IPS-18c (cell line): ENCODE data around the gene FIBP.
"Not testable (repeated sequence)": the region's sequence is repeated elsewhere in the genome, so short reads cannot be mapped to it uniquely, and the experiment has no call there.

Source experiments
- H3K4me3 ChIP-seq: 2 replicates; pipeline ENCODE4 v1.7.0; 2013; ENCODE audit warnings: low read depth, mild to moderate bottlenecking, low read length, moderate library complexity; ENCODE audit not compliant: insufficient read depth
- H3K9me3 ChIP-seq: one replicate; pipeline ENCODE4 v1.6.1; 2013; ENCODE audit warnings: mild to moderate bottlenecking, low read length, moderate library complexity; ENCODE audit not compliant: control insufficient read depth, insufficient read depth

The FIBP gene

DNA sequence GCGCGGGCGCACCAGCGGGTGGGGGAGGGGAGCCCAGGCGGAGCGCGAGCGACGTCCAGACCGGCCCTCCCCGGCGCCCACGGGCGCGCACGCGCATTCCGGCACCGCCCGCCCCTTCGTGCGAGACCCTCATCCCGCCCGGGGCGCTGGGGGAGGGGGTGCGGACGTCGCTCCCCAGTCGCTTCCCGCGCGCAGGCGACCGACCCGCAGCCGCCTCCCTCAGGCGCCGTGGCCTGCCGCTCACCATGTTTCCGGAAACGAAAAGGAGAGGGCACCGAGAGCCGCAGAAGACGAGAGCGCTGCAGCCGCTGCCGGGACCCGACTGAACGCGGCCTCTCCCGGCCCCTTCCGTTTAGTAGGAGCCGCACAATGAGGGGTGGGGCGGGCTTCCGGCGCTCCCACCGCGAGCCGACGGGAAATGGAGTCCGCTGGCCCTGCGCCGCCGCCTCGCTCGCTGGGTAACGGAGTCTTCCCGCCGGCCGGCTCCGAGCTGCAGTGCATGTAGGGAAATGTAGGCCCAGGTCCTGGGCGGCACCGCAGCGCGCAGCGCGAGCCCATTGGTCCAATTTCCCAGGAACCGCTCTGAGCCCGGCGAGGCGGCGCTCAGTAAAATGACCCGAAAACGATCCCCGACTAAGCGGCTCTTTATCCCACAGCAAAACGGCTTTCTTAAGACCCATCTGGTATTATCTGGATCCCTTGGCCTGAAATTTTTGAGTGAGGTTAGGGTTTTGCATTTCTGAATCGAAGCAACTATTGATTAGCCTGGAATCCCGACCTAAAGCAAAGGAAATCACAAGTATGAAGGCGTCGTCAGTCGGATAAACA is 30.2 kb downstream of the FIBP start, which contains the start of gene CFL1:
CFL1 (minus strand) TSS at position 328 of the 828 bp plus-strand sequence; CDS start at position 247, 81 bp downstream.
- peak within 1 kb of the TSS; percentile 96 for H3K4me3 ChIP-seq

DNA sequence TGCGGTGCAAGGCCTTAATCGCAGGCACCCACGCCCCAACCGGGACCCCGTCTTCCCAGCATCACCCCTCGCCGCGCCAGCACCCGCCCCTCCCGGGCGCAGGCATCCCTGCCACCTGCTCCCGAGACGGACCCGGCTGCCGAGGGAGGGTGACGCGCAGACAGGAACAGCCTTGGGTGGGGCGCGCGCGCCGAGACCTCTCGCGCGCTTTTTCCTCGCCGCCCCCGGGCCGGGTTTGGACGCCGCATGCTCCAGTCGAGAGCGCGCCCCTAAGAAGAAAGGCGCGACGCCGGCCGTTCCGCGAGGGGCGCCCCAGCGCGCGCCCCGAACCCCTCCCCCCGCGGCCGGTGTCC is 30.8 kb downstream of the FIBP start:
- H3K4me3 ChIP-seq, result peak overlapping the region; percentile 96

More for the DNA sequence above, 30.2 kb downstream of the FIBP start, which contains the start of gene CFL1:
- H3K9me3 ChIP-seq, result no peaks in the 10 kb centered on the region

DNA sequence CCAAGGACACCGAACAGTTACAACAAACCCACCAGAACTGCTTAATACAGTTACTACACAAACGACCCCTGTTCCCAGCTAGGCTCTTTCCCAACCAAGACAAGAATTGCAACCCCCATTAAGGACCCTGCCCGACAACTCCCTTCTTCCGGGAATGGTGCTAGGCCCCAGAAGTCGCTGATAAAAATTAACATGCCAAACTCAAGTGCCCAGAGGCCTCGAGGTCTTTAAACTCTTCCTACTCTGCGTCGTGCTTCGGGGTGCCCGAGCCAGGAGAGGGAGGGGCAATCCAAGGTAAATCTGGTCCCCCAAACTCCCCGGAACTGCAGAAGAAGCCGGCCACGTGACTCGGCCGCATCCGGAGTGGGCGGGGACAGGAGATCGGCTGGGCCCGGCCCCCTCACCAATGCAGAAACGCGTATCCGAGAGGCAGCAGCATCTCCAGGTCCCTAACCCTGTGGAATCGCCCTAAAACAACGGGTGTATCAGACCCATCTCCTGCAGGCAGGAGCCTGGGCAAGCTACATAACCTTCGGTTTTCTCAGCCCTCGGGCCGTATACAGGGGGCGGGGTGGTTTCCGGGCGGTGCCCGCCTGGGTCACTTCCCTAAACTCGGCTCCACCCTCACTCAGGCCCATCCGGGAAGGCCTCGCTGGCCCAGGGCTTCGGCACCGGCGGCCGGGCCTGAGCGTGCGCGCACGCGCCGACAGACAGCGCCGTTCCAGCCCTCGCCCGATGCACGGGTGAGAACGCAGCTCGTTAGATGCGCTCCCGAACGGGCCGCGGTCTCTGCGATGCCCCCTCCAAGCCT is 31.4 kb downstream of the FIBP start:
- no peaks in the 10 kb centered on the region for H3K9me3 ChIP-seq
- peak overlapping the region; percentile 96 for H3K4me3 ChIP-seq

More for the DNA sequence above, 30.8 kb downstream of the FIBP start:
- H3K9me3 ChIP-seq, result no peaks in the 10 kb centered on the region

DNA sequence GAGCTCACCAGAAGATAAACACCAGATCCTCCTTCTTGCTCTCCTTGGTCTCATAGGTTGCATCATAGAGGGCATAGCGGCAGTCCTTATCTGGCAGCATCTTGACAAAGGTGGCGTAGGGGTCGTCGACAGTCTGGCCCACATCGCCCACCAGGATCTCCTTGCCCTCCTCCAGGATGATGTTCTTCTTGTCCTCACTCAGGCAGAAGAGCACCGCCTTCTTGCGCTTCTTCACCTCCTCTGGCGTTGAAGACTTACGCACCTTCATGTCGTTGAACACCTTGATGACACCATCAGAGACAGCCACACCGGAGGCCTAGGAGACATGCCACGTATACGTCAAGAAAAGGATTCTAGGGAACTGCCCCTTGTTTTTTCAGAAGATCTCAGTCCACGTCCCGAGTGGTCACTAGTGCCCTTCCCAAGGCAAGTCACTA is 32.3 kb downstream of the FIBP start:
- peak overlapping the region; percentile 96 for H3K4me3 ChIP-seq

DNA sequence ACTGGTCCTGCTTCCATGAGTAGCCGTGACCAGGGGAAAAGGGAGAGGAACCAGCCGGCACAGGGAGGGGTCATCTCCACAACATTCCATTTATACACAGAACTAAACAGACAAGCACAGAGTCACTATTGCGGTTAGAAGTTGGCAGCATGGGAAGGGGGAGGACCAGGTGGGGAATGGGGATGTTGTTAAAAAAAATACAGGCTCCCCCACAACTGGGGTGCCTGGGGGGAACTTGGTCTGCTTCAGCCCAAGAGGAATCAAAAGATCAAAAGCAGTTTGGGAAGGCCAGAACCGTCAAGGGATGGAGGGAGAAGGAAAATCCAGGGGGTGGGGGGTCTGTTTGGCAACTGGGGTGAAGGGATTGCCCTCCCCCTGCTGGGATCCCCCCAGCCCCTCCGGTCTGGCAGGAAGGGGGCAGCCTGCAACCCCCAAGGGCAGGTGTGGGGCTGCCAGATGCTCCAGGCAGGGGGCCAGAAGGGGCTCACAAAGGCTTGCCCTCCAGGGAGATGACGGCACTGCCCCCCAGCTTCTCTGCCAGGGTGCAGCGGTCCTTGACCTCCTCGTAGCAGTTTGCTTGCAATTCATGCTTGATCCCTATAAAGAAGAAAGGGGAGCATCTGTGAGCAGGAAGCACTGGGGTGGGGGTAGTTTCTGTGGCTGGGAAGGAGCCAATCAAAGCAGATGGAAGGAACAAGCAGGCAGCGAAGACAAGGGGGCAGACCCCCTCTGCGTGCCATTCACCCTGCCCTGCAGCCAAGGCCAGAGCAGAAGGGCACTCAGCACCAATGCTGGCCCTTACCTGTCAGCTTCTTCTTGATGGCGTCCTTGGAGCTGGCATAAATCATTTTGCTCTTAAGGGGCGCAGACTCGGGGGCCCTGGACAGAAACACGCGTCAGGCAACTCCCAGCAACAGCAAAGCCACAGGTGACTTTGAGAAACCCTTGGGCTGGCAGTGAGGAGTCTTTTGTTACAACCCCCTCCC is 33.1 kb downstream of the FIBP start:
- Histone ChIP-seq H3K9me3 (no peaks in the 10 kb centered on the region), H3K4me3 (no peak overlapping the region)

More for the DNA sequence above, 32.3 kb downstream of the FIBP start:
- H3K9me3 ChIP-seq, result no peaks in the 10 kb centered on the region

DNA sequence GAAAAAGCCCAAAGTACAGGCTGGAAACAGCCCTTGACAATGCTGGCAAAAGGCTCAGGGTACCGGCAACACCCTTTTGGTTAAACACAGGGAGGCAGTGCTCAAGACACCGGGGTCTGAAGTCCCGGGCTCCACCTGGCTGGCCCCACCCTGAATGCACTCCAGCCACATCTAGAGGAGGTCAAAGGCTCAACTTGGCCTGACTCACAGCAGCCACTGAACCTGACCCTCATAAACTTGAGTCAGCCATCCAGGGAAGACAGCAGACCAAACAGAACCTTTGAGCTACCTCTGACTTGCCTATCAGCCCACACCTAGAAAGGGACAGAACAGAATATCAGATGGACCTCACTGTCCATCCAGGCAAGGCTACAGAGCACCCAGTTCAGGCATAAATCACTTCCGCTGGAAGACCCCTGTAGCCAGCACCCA is 34.1 kb downstream of the FIBP start:
- no peaks in the 10 kb centered on the region for H3K9me3 ChIP-seq
- H3K4me3 ChIP-seq, result no peak overlapping the region

DNA sequence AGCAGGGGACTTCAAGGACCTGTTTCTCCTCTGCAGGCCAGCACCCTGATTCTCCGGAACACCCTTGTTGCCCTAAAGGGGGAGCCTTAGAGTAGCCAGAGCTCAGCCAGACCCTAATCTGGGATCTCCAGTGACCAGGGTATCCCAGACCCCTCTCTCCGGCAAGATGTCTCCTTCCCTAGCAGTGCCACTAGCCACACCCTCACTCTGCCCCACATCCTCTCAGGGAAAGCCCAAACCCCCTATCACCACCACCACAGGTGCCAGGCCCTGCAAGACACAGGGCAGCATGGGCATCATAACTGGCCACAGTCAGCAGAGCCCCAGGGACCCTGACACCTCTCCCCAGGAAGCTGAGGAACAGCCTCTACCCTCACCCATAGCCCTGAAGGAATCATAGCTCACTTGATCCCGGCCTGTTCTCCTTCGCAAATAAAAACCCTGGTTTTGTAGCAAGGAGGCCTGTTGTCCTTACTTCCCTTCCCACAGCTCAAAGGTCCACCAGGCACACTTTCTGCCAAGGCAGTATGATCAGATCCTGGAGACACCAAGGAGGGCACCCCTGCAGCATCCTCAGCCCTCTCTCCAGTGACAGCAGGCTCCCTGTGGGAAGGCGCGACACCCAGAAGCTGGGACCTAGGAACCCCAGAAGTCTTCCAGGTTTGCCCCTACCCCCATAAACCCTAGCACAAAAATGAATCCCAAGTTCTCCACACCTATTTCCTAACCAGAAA is 34.9 kb downstream of the FIBP start:
- H3K9me3 ChIP-seq, result no peaks in the 10 kb centered on the region

DNA sequence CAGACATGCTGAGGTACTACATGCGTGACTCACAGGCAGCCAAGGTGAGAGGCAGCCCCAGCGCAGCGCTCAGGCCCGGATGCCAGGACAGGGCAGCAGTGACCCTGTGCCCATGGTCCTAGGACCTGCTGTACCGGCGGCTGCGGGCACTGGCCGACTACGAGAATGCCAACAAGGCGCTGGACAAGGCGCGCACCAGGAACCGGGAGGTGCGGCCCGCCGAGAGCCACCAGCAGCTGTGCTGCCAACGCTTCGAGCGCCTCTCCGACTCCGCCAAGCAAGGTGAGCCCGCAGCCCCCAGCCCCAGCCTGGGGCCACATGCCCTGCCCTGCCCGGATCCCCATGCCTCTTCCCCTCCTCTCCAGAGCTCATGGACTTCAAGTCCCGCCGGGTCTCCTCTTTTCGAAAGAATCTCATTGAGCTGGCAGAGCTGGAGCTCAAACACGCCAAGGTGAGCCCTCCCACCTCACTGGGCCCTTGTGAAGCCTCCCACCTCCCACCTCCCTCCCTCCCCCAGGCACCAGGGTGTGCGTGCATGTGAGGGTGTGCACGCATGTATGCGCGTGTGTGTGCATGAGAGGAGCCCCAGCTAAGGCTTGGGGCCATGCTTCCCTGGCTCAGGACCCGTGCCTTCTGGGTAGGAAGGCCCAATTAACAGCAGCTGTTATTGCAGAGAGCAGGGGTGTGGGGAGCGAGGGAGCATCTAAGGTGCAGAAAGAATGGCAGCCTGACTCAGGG is 35.6 kb downstream of the FIBP start:
- Histone ChIP-seq H3K9me3 (no peaks in the 10 kb centered on the region), H3K4me3 (no peak overlapping the region; the same call in 1 of the 2 replicates)

More for the DNA sequence above, 34.9 kb downstream of the FIBP start:
- H3K4me3 ChIP-seq, result no peak overlapping the region; the same call in 1 of the 2 replicates

DNA sequence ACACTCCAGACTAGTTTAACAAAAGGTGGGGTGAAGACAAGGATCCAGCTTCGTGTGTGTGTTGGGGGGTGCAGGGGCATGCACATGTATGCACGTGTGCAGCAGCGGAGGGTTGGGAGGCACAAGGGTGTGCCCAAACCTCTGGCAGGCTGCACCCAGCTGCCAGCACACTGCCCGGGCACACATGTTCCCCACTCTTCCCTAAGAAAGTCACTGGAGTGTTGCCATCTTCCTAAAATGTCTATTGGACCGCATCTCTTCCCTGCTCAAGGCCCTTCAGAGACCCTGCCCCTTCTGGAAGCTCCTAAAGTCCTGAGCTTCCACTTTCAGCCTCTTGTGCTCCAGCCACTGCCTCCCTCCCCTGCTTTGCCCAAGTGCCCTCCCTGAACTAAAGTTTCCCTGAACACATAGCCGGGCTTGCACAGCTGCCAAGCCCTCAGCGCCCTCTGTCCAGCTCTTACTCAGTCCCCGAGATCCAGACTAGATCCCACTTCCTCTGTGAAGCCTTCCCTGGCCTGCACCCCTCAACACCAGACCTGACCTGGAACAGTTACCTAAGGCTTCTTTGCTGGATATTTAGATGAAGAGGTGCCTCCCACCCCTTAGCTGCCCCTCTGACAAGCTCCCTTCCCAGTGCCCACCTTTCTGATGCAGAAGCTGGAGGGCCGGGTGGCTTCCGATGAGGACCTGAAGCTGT is 36.3 kb downstream of the FIBP start:
- Histone ChIP-seq H3K4me3 (no peak overlapping the region), H3K9me3 (no peaks in the 10 kb centered on the region)

DNA sequence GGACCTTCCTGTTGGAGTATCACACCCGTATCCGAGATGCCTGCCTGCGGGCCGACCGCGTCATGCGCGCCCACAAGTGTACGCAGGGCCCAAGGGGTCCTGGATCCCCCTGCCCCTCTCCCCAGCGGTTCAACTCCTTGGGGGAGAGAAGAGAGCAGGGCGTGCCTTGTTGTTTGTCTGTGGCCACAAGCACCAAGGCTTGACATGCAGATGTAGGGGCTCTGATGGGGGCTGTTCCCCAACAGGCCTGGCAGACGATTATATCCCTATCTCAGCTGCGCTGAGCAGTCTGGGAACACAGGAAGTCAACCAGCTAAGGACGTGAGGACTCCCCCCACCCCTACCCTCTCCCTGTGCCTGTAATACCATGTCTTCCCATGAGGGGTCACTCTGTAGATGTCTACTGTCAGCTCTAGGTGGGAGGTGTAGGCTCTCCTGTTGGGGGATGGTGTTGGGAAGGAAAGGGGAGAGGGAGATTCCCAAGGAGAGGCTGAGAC is 37.1 kb downstream of the FIBP start:
- no peaks in the 10 kb centered on the region for H3K9me3 ChIP-seq
- H3K4me3 ChIP-seq, result no peak overlapping the region

DNA sequence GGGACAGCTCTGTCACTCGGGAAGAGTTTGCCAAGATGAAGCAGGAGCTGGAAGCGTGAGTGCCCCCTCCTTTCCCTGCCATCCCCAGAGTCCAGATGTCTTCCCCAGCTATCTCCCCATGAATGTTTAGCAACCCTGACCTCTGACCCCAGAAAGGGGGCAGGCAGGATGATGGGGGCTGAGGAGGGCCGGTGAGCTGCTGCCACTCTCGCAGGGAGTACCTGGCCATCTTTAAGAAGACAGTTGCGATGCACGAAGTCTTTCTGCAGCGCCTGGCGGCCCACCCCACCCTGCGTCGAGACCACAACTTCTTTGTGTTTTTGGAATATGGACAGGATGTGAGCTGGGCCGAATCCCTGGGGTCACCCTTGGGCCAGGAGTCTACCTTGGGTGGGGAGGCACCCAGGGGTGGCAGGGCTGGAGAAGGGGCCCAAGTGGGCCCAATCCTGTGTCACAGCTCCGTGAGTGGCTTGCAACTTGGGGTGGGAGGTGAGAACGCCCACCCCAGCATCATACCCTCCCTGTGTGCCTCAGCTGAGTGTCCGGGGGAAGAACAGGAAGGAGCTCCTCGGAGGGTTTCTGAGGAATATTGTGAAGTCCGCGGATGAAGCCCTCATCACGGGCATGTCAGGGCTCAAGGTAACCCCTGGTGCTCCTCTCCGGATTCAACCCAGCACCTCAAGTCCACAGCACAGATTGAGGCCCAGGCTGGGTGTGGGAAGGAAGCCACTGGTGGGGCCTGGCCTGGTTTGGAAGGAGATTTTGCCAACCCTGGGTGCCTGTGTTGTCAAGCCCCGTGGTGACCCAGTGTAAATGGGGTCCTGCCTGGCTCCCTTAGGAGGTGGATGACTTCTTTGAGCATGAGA is 37.8 kb downstream of the FIBP start:
- Histone ChIP-seq H3K4me3 (no peak overlapping the region), H3K9me3 (no peaks in the 10 kb centered on the region)

DNA sequence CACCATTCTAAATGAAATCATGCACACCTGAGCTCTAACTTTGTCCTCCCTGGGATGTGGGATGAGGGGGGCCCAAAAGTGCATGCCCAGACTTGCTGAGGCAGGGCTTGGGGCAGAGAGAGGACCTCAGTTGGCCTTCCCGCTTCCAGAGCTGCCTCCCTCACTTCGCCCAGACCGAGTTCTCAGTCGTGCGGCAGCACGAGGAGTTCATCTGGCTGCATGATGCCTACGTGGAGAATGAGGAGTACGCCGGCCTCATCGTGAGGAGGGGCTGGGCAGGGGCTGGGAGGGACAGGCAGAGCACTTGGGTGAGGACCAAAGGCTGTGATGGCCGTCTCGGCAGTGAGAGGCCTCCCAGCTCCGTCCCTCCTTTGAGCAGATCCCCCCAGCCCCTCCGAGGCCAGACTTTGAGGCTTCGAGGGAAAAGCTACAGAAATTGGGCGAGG is 38.5 kb downstream of the FIBP start:
- no peak overlapping the region for H3K4me3 ChIP-seq
- no peaks in the 10 kb centered on the region for H3K9me3 ChIP-seq

DNA sequence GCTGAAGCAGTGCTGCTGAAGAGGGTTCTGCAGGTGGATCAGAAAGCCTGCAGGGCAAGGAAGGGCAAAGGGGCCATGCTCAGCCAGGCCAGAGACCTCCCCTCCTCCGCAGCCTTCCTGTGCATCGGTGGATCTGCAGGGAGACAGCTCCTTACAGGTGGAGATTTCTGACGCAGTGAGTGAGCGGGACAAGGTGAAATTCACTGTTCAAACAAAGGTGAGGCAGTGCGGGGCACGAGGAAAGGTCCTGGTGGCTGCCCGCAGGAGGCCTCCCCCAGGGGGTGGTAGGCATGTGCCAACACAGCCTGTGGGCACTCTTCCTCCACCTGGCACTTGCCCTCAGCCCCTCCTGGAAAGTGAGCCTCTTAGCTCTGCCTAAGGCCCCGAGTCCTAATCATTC is 38.9 kb downstream of the FIBP start:
- no peaks in the 10 kb centered on the region for H3K9me3 ChIP-seq
- H3K4me3 ChIP-seq, result no peak overlapping the region

DNA sequence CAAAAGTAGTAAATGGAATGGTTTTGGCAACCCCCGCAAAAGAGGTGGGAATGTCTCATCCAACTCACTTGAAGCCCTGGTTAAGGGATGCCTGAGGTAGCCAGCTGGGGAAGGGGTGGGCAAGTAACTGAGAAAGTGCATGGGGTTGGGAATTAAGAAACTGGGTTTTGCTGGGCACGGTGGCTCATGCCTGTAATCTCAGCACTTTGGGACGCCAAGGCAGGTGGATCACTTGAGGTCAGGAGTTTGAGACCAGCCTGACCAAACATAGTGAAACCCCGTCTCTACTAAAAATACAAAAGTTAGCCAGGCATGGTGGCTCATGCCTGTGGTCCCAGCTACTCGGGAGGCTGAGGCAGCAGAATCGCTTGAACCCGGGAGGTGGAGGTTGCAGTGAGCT is 39.6 kb downstream of the FIBP start:
- not testable (repeated sequence) for H3K4me3 ChIP-seq, H3K9me3 ChIP-seq
